H1 (cell line): ENCODE results near the gene CCL22. TPM values are rescaled to one million over a fixed set of nuclear protein-coding genes. Genes with fewer than 3 reads are reported as not detected.

Experiments used
- CTCF ChIA-PET: fragments of 300-600 bp; sonication (Branson Sonifier 250); formaldehyde crosslinking; loops from one replicate; lab custom pipeline; 2021; ENCODE audit not compliant: partially characterized antibody; lab: Charles Lee
- POLR2A ChIA-PET: fragments of 300-600 bp; sonication (Branson Sonifier 250); formaldehyde crosslinking; loops from one replicate; lab custom pipeline; 2021; ENCODE audit warnings: inconsistent platforms; ENCODE audit not compliant: partially characterized antibody; lab: Charles Lee
- DNase-seq, 2 experiments: peaks; one replicate each; pipeline versions ENCODE4 v3.0.0 to v3.0.0-alpha.2; 2010 to 2022; ENCODE audit warnings: low spot score in 2 of 2, low read depth in 1 of 2, mixed read lengths in 1 of 2
- FAIRE-seq: peaks from 2 replicates; lab custom pipeline; 2011; peaks lifted over from hg19 to GRCh38; lab: Jason Lieb, UNC
- H2AFZ ChIP-seq: 2 replicates; pipeline ENCODE4 v1.8.1; 2012; ENCODE audit warnings: low read length, inconsistent platforms
- H2AK5ac ChIP-seq: 2 replicates; pipeline ENCODE4 v1.6.1; 2013; ENCODE audit warnings: low read depth, low read length
- H2BK120ac ChIP-seq: replicated peaks from 2 replicates; pipeline ENCODE3; 2013; ENCODE audit warnings: low read depth, low read length, inconsistent platforms
- H2BK12ac ChIP-seq: 2 replicates; pipeline ENCODE4 v1.6.1; 2013; ENCODE audit warnings: low read depth, low read length
- H2BK15ac ChIP-seq: 2 replicates; pipeline ENCODE4 v1.6.1; 2013; ENCODE audit warnings: low read length
- H2BK20ac ChIP-seq: 2 replicates; pipeline ENCODE4 v1.6.1; 2013; ENCODE audit warnings: low read length
- H2BK5ac ChIP-seq: 2 replicates; pipeline ENCODE4 v1.6.1; 2013; ENCODE audit warnings: low read depth, low read length
- H3K14ac ChIP-seq: 2 replicates; pipeline ENCODE4 v1.6.1; 2013; ENCODE audit warnings: inconsistent platforms; ENCODE audit not compliant: insufficient read length
- H3K18ac ChIP-seq: 2 replicates; pipeline ENCODE4 v1.6.1; 2013; ENCODE audit warnings: low read length; ENCODE audit errors: extremely low read depth
- H3K23ac ChIP-seq: 2 replicates; pipeline ENCODE4 v1.6.1; 2013; ENCODE audit warnings: inconsistent platforms; ENCODE audit not compliant: insufficient read length
- H3K23me2 ChIP-seq: 2 replicates; pipeline ENCODE4 v1.6.1; 2013; ENCODE audit warnings: low read depth, low read length
- H3K27ac ChIP-seq: 2 replicates; pipeline ENCODE4 v1.6.1; 2011; ENCODE audit warnings: low read depth, low read length, inconsistent platforms
- H3K27me3 ChIP-seq, 4 experiments: replicated peaks in 1 of 4; 1 replicate in 1 of 4; 2 replicates in 3 of 4; pipeline versions ENCODE4 v1.6.1 to v1.8.1; 2011 to 2013; ENCODE audit warnings: low read length in 3 of 4, mild to moderate bottlenecking in 3 of 4, inconsistent platforms in 2 of 4, mixed read lengths in 2 of 4, moderate library complexity in 1 of 4; ENCODE audit not compliant: control insufficient read depth in 3 of 4, insufficient read depth in 3 of 4; ENCODE audit errors: extremely low read depth in 1 of 4
- H3K36me3 ChIP-seq, 4 experiments: 2 replicates each; pipeline versions ENCODE4 v1.6.1 to v1.8.1; 2011 to 2013; ENCODE audit warnings: mild to moderate bottlenecking in 4 of 4, low read length in 3 of 4, moderate library complexity in 2 of 4, control low read depth in 1 of 4, inconsistent platforms in 1 of 4; ENCODE audit not compliant: insufficient read depth in 4 of 4, control insufficient read depth in 2 of 4
- H3K4ac ChIP-seq: replicated peaks from 2 replicates; pipeline ENCODE3; 2013; ENCODE audit warnings: low read length, low read depth, mixed read lengths, inconsistent platforms; ENCODE audit not compliant: insufficient read length
- H3K4me1 ChIP-seq, 4 experiments: replicated peaks in 1 of 4; 1 replicate in 1 of 4; 2 replicates in 3 of 4; pipeline versions ENCODE4 v1.6.1 to v1.8.1; 2011 to 2013; ENCODE audit warnings: low read length in 3 of 4, inconsistent platforms in 2 of 4, mixed read lengths in 1 of 4; ENCODE audit not compliant: insufficient read depth in 4 of 4, control insufficient read depth in 3 of 4
- H3K4me2 ChIP-seq, 2 experiments: 2 replicates each; pipeline versions ENCODE4 v1.6.1 to v1.8.1; 2011 to 2013; ENCODE audit warnings: low read depth in 2 of 2, low read length in 2 of 2, control low read depth in 1 of 2, inconsistent platforms in 1 of 2, mild to moderate bottlenecking in 1 of 2; ENCODE audit not compliant: insufficient read depth in 1 of 2
- H3K4me3 ChIP-seq, 4 experiments: fragments of 200-600, 300-600 bp in 1 of 4; sonication (generic), shearing (Covaris generic), sonication (Bioruptor Twin) in 1 of 4; 2 replicates each; pipeline versions ENCODE4 v1.5.1 to v1.8.1; 2011 to 2016; ENCODE audit warnings: low read length in 4 of 4, low read depth in 3 of 4, control low read depth in 2 of 4, inconsistent platforms in 2 of 4, mild to moderate bottlenecking in 2 of 4, mixed read lengths in 1 of 4, moderate library complexity in 1 of 4; ENCODE audit not compliant: insufficient read depth in 2 of 4; ENCODE audit errors: extremely low read depth in 1 of 4
- H3K56ac ChIP-seq: replicated peaks from 2 replicates; pipeline ENCODE3; 2013; ENCODE audit warnings: low read depth, mild to moderate bottlenecking, mixed read lengths, low read length, inconsistent platforms; ENCODE audit not compliant: insufficient read length
- H3K79me1 ChIP-seq: 2 replicates; pipeline ENCODE4 v1.6.1; 2013; ENCODE audit warnings: low read depth, low read length, control low read depth
- H3K79me2 ChIP-seq, 2 experiments: 2 replicates each; pipeline versions ENCODE4 v1.6.1 to v1.8.1; 2012 to 2013; ENCODE audit warnings: low read length in 2 of 2, mild to moderate bottlenecking in 2 of 2, inconsistent platforms in 1 of 2; ENCODE audit not compliant: insufficient read depth in 2 of 2, control insufficient read depth in 1 of 2
- H3K9ac ChIP-seq, 4 experiments: replicated peaks in 1 of 4; 1 replicate in 1 of 4; 2 replicates in 3 of 4; pipeline versions ENCODE4 v1.6.1 to v1.8.1; 2011 to 2013; ENCODE audit warnings: low read depth in 3 of 4, low read length in 3 of 4, control low read depth in 2 of 4, mild to moderate bottlenecking in 2 of 4, moderate library complexity in 2 of 4, inconsistent platforms in 1 of 4; ENCODE audit errors: extremely low read depth in 1 of 4
- H3K9me3 ChIP-seq, 2 experiments: 2 replicates each; pipeline versions ENCODE4 v1.6.1 to v1.8.1; 2012 to 2013; ENCODE audit warnings: mild to moderate bottlenecking in 2 of 2, moderate library complexity in 2 of 2, control low read depth in 1 of 2, inconsistent platforms in 1 of 2, low read depth in 1 of 2, low read length in 1 of 2, mixed read lengths in 1 of 2; ENCODE audit not compliant: insufficient read depth in 2 of 2
- H4K20me1 ChIP-seq, 2 experiments: replicated peaks in 1 of 2; 2 replicates each; pipeline versions ENCODE3 to v1.8.1; 2011 to 2013; ENCODE audit warnings: inconsistent platforms in 2 of 2, low read length in 2 of 2, mild to moderate bottlenecking in 1 of 2; ENCODE audit not compliant: insufficient read depth in 2 of 2, control insufficient read depth in 1 of 2
- H4K5ac ChIP-seq: 2 replicates; pipeline ENCODE4 v1.6.1; 2013; ENCODE audit warnings: low read length, low read depth, mixed read lengths, inconsistent platforms; ENCODE audit not compliant: insufficient read length
- H4K8ac ChIP-seq: 2 replicates; pipeline ENCODE4 v1.8.0; 2013; ENCODE audit warnings: mild to moderate bottlenecking, moderate library complexity, low read length, inconsistent platforms; ENCODE audit not compliant: insufficient read depth; ENCODE audit errors: extremely low read depth
- H4K91ac ChIP-seq: replicated peaks from 2 replicates; pipeline ENCODE3; 2013; ENCODE audit warnings: low read length, mixed read lengths, inconsistent platforms; ENCODE audit not compliant: insufficient read length
- BACH1 ChIP-seq: IDR thresholded peaks from 2 replicates; pipeline ENCODE4 v1.6.1; 2012; ENCODE audit warnings: low read length, improper control_type of control experiment
- CBX8 ChIP-seq: fragments of 300-800, 300-1000 bp; sonication (generic); IDR thresholded peaks from 2 replicates; pipeline ENCODE4 v1.7.1; 2016; ENCODE audit warnings: low read depth, low read length, borderline replicate concordance
- CREB1 ChIP-seq: IDR thresholded peaks from 2 replicates; pipeline ENCODE4 v1.6.1; 2012; ENCODE audit warnings: inconsistent platforms
- EP300 ChIP-seq, 2 experiments: IDR thresholded peaks; 1 replicate in 1 of 2; 2 replicates in 1 of 2; pipeline ENCODE4 v1.6.1; 2011 to 2012; ENCODE audit warnings: low read depth in 2 of 2, low read length in 2 of 2, mild to moderate bottlenecking in 2 of 2, borderline replicate concordance in 1 of 2, inconsistent platforms in 1 of 2, moderate library complexity in 1 of 2
- HDAC2 ChIP-seq, 2 experiments: fragments of 300-600 bp in 1 of 2; sonication (generic) in 1 of 2; IDR thresholded peaks; 2 replicates each; pipeline ENCODE4 v1.6.1; 2011 to 2012; ENCODE audit warnings: low read depth in 2 of 2, low read length in 2 of 2, mild to moderate bottlenecking in 2 of 2, moderate library complexity in 2 of 2, borderline replicate concordance in 1 of 2, inconsistent platforms in 1 of 2
- JUND ChIP-seq: IDR thresholded peaks from 2 replicates; pipeline ENCODE4 v1.6.1; 2011; ENCODE audit warnings: mild to moderate bottlenecking, improper control_type of control experiment, low read length
- KDM1A ChIP-seq: fragments of 200-600, 300-600 bp; sonication (generic); IDR thresholded peaks from 2 replicates; pipeline ENCODE4 v1.7.1; 2016; ENCODE audit warnings: mild to moderate bottlenecking, low read length, borderline replicate concordance
- POLR2AphosphoS5 ChIP-seq: IDR thresholded peaks from 2 replicates; pipeline ENCODE4 v1.6.1; 2011; ENCODE audit warnings: low read depth, low read length
- RBBP5 ChIP-seq: IDR thresholded peaks from 2 replicates; pipeline ENCODE4 v1.7.1; 2012; ENCODE audit warnings: low read depth, mild to moderate bottlenecking, inconsistent platforms, low read length, moderate library complexity, borderline replicate concordance
- RFX5 ChIP-seq: IDR thresholded peaks from 2 replicates; pipeline ENCODE4 v1.6.1; 2011; ENCODE audit warnings: low read depth, low read length, improper control_type of control experiment, borderline replicate concordance
- SP4 ChIP-seq: IDR thresholded peaks from 2 replicates; pipeline ENCODE4 v1.6.1; 2012; ENCODE audit warnings: low read length, inconsistent platforms
- SUZ12 ChIP-seq: fragments of 200-600 bp; sonication (generic); IDR thresholded peaks from 2 replicates; pipeline ENCODE4 v1.6.1; 2012; ENCODE audit warnings: mild to moderate bottlenecking, inconsistent platforms, low read length, moderate library complexity, mixed read lengths
- YY1 ChIP-seq: IDR thresholded peaks from 2 replicates; pipeline ENCODE4 v1.6.1; 2011; ENCODE audit warnings: low read depth, mild to moderate bottlenecking, low read length
- WGBS, 2 experiments: shearing (Covaris generic) in 1 of 2; methylation state at CpG; one replicate each; pipeline versions ENCODE4 v1.1.6 to v1.1.7; 2013 to 2015; ENCODE audit warnings: low lambda C conversion rate in 2 of 2, mixed read lengths in 2 of 2, inconsistent platforms in 1 of 2, low coverage in 1 of 2, missing lambda C conversion rate in 1 of 2; ENCODE audit not compliant: insufficient replicate concordance in 2 of 2, insufficient coverage in 1 of 2, insufficient read length in 1 of 2; ENCODE audit errors: extremely low coverage in 1 of 2, missing lambda C conversion rate in 1 of 2; 5-methylcytosine and 5-hydroxymethylcytosine counted together
- polyA plus RNA-seq, 7 experiments: library from polyadenylated mRNA; depleted of rRNA in 3 of 7; stranded (reverse) in 5 of 7; unstranded in 2 of 7; fragments of >200 nt in 5 of 7; fragments of 200-250 nt in 2 of 7; gene quantifications; 1 replicate in 5 of 7; 2 replicates in 1 of 7; 4 replicates in 1 of 7; pipeline versions ENCODE4 v1.2.1 to v1.2.3, GENCODE V29; 2011 to 2013; ENCODE audit warnings: missing spikeins in 2 of 7, mixed read lengths in 2 of 7
- total RNA-seq: library from RNA; stranded (reverse); fragmentation: NEBNext Ultra II Directional; extraction: Animal tissue kit (Norgen Biotek cat#: 25700); gene quantifications from 2 replicates; pipeline ENCODE4 v1.2.1, GENCODE V29; 2021

CCL22 gene
- total and polyA plus RNA-seq, 2 of the 8 experiments (the other 6 are each of a cell fraction or from before 2014, with no cell fraction given) = not detected

DNA sequence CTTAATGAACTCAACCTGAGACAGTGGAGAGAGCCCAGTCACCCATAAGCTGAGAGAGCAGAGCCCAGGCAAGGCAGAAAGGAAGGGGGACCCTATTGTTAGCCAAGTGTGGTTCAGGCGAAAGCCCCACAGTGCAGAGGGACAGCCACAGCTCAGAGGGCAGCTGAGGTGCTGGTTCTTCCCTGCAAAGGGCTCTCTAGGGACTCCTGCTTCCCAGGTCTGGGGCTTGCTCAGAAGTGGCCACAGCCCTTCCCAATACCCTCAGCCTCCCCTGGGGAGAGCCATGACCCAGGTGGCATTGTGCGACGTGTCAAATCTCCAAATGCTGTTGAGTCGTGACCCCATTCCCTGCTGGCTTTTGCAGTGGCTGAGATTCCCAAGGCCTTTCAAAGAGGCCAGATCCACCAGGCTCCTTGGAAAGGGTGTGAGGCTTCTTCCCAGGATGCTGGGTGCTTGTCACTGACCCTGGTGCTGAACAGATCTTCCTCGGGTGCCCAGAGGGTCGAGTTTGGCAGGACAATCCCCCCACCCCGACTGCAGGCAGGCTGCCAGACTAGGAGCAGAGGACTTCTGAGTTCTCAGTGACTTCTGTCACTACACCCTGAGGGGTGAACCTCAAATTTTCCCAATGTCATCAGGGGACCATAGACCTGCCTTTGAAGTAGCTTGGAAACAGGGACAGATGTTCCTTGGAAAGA lies 43.5 kb downstream of the CCL22 start:
- CTCF ChIA-PET = interaction anchor here (0.7 to 12.3 kb wide), 5 partner anchors 10 to 101 kb away, joined by 3 to 71 read pairs (median 7); no protein-coding TSS in a partner anchor
- TF ChIP-seq KDM1A (no peak), HDAC2 (IDR thresholded peaks at IDR 0.05; ENCODE audit: borderline replicate concordance in 1 of 2, low read depth in 2 of 2, low read length in 2 of 2) (no peak), RFX5 (no peak), POLR2AphosphoS5 (no peak), SUZ12 (no peak), RBBP5 (no peak), BACH1 (no peak), CBX8 (no peak), CREB1 (no peak), JUND (no peak), YY1 (no peak), EP300 (IDR thresholded peaks at IDR 0.05; ENCODE audit: borderline replicate concordance in 1 of 2, low read depth in 2 of 2, low read length in 2 of 2) (no peak), SP4 (no peak)
- 72% methylated on average over 7 of the region's 7 CpGs; no CpG with 5 or more reads in 1 of the 2 experiments for WGBS, 2 experiments

More for the DNA sequence above, 43.5 kb downstream of the CCL22 start:
- DNase-seq = no peak
- POLR2A ChIA-PET = interaction anchor here (1.3 kb wide), 1 partner anchor 11 kb away, joined by 3 read pairs; no protein-coding TSS in a partner anchor
- Histone ChIP-seq H2AFZ (0 out of 2 replicates have a peak overlapping the region, but pooled peaks have one; percentile 0), H4K91ac (no peak overlapping the region), H2BK120ac (no peak overlapping the region), H3K79me2 (no peaks in the 10 kb centered on the region), H2BK12ac (no peak overlapping the region), H2AK5ac (no peak overlapping the region), H3K56ac (no peak overlapping the region), H3K14ac (no peak overlapping the region), H3K9me3 (no peaks in the 10 kb centered on the region), H3K4me3 (no peak overlapping the region), H4K5ac (no peak overlapping the region), H2BK20ac (no peak overlapping the region), H3K4ac (no peak overlapping the region), H4K8ac (no peak overlapping the region), H3K9ac (no peak overlapping the region), H3K36me3 (no peaks in the 10 kb centered on the region), H2BK15ac (no peak overlapping the region), H3K23ac (no peak overlapping the region), H2BK5ac (no peak overlapping the region), H3K23me2 (no peaks in the 10 kb centered on the region), H3K27ac (no peak overlapping the region), H3K4me1 (no peaks in the 10 kb centered on the region), H3K4me2 (no peak overlapping the region), H4K20me1 (no peaks in the 10 kb centered on the region), H3K27me3 (no peaks in the 10 kb centered on the region), H3K79me1 (no peaks in the 10 kb centered on the region), H3K18ac (no peak overlapping the region)
- FAIRE-seq = no peak
